Measurements from ENCODE around the gene IL11RA.

The IL11RA gene

GRCh38 chr9:34651876-34652601 lies at the start of gene IL11RA:
IL11RA (plus strand) TSS chr9:34652185; CDS start chr9:34655218, 3,033 bp downstream.
- H3K4me1 Mint-ChIP-seq, result peaks cover 42% of the 10 kb centered on the region
- peaks cover 15% of the 10 kb centered on the region for H3K36me3 Mint-ChIP-seq
- ATAC-seq, result peak; percentile 40
- H3K9me3 Mint-ChIP-seq, result no peaks in the 10 kb centered on the region
- H3K4me3 Mint-ChIP-seq, result no peak within 1 kb of the TSS
- H3K27me3 Mint-ChIP-seq, result no peaks in the 10 kb centered on the region
- H3K27ac Mint-ChIP-seq, result no peak within 1 kb of the TSS

- no peaks in the 10 kb centered on the region for H3K36me3 Mint-ChIP-seq
- no peaks in the 10 kb centered on the region for H3K4me1 Mint-ChIP-seq
- no peaks in the 10 kb centered on the region for H3K9me3 Mint-ChIP-seq
- H3K27ac Mint-ChIP-seq, result no peak overlapping the region
- ATAC-seq, result peak; percentile 80
- no peaks in the 10 kb centered on the region for H3K27me3 Mint-ChIP-seq
- H3K4me3 Mint-ChIP-seq, result no peak overlapping the region
Measured at GRCh38 chr9:34603610-34604231, 48.3 kb upstream of the IL11RA start.

GRCh38 chr9:34606190-34606589 lies 45.8 kb upstream of the IL11RA start:
- H3K4me1 Mint-ChIP-seq, result peaks cover 2% of the 10 kb centered on the region

GRCh38 chr9:34606905-34607304 lies 45.1 kb upstream of the IL11RA start:
- no peak overlapping the region for H3K27ac Mint-ChIP-seq
- no peak for ATAC-seq
- peaks cover 7% of the 10 kb centered on the region for H3K4me1 Mint-ChIP-seq
- H3K36me3 Mint-ChIP-seq, result no peaks in the 10 kb centered on the region
- H3K27me3 Mint-ChIP-seq, result no peaks in the 10 kb centered on the region
- no peak overlapping the region for H3K4me3 Mint-ChIP-seq
- H3K9me3 Mint-ChIP-seq, result no peaks in the 10 kb centered on the region

More at GRCh38 chr9:34606190-34606589, 45.8 kb upstream of the IL11RA start:
- no peaks in the 10 kb centered on the region for H3K36me3 Mint-ChIP-seq
- no peak overlapping the region for H3K4me3 Mint-ChIP-seq
- no peaks in the 10 kb centered on the region for H3K27me3 Mint-ChIP-seq
- no peaks in the 10 kb centered on the region for H3K9me3 Mint-ChIP-seq
- no peak for ATAC-seq
- no peak overlapping the region for H3K27ac Mint-ChIP-seq

- H3K4me1 Mint-ChIP-seq, result peaks cover 8% of the 10 kb centered on the region
- ATAC-seq, result no peak
- no peak overlapping the region for H3K4me3 Mint-ChIP-seq
- no peaks in the 10 kb centered on the region for H3K9me3 Mint-ChIP-seq
- no peaks in the 10 kb centered on the region for H3K27me3 Mint-ChIP-seq
- no peak overlapping the region for H3K27ac Mint-ChIP-seq
- H3K36me3 Mint-ChIP-seq, result no peaks in the 10 kb centered on the region
Measured at GRCh38 chr9:34607331-34607730, 44.7 kb upstream of the IL11RA start.

- H3K36me3 Mint-ChIP-seq, result no peaks in the 10 kb centered on the region
- no peaks in the 10 kb centered on the region for H3K9me3 Mint-ChIP-seq
- no peak for ATAC-seq
- peak overlapping the region; percentile 87 for H3K4me3 Mint-ChIP-seq
- H3K27ac Mint-ChIP-seq, result no peak overlapping the region
- no peaks in the 10 kb centered on the region for H3K27me3 Mint-ChIP-seq
- peaks cover 17% of the 10 kb centered on the region for H3K4me1 Mint-ChIP-seq
Measured at GRCh38 chr9:34610434-34611206, 41.4 kb upstream of the IL11RA start.

GRCh38 chr9:34611251-34611810 lies 40.7 kb upstream of the IL11RA start:
- Mint-ChIP-seq H3K9me3 (no peaks in the 10 kb centered on the region), H3K4me1 (peaks cover 17% of the 10 kb centered on the region), H3K4me3 (peak overlapping the region; percentile 87), H3K27me3 (no peaks in the 10 kb centered on the region), H3K27ac (peak overlapping the region; percentile 94), H3K36me3 (peaks cover 3% of the 10 kb centered on the region)
- ATAC-seq, result peak; percentile 4

- H3K36me3 Mint-ChIP-seq, result peaks cover 10% of the 10 kb centered on the region
- no peaks in the 10 kb centered on the region for H3K9me3 Mint-ChIP-seq
- H3K4me1 Mint-ChIP-seq, result peaks cover 17% of the 10 kb centered on the region
- H3K4me3 Mint-ChIP-seq, result peak within 1 kb of the TSS; percentile 87
- no peaks in the 10 kb centered on the region for H3K27me3 Mint-ChIP-seq
- peak within 1 kb of the TSS; percentile 94 for H3K27ac Mint-ChIP-seq
- ATAC-seq, result peak; percentile 98
Measured at GRCh38 chr9:34611811-34612787, 39.9 kb upstream of the IL11RA start, which contains the start of gene RPP25L. RPP25L (minus strand) TSS chr9:34612097; CDS start chr9:34611296, 801 bp downstream.

GRCh38 chr9:34612788-34613390 lies 39.1 kb upstream of the IL11RA start:
- Mint-ChIP-seq H3K27me3 (no peaks in the 10 kb centered on the region), H3K9me3 (no peaks in the 10 kb centered on the region), H3K36me3 (peaks cover 10% of the 10 kb centered on the region), H3K27ac (peak overlapping the region; percentile 94), H3K4me1 (peaks cover 17% of the 10 kb centered on the region), H3K4me3 (peak overlapping the region; percentile 87)
- peak; percentile 72 for ATAC-seq

GRCh38 chr9:34615132-34615531 lies 36.9 kb upstream of the IL11RA start:
- Mint-ChIP-seq H3K27me3 (no peaks in the 10 kb centered on the region), H3K27ac (no peak overlapping the region), H3K4me3 (no peak overlapping the region), H3K4me1 (peaks cover 30% of the 10 kb centered on the region), H3K36me3 (peaks cover 10% of the 10 kb centered on the region), H3K9me3 (no peaks in the 10 kb centered on the region)
- ATAC-seq, result no peak

GRCh38 chr9:34620061-34620994 lies 31.7 kb upstream of the IL11RA start, which contains the start of gene DCTN3:
DCTN3 (minus strand) TSS chr9:34620495; CDS start chr9:34620464, 31 bp downstream.
- Mint-ChIP-seq H3K9me3 (no peaks in the 10 kb centered on the region), H3K36me3 (peaks cover 10% of the 10 kb centered on the region), H3K4me3 (peak within 1 kb of the TSS; percentile 90), H3K27me3 (peaks cover 36% of the 10 kb centered on the region), H3K27ac (peak within 1 kb of the TSS; percentile 81), H3K4me1 (peaks cover 31% of the 10 kb centered on the region)
- ATAC-seq, result peak; percentile 98

GRCh38 chr9:34623374-34624235 lies 28.4 kb upstream of the IL11RA start:
- H3K27ac Mint-ChIP-seq, result no peak overlapping the region
- H3K9me3 Mint-ChIP-seq, result no peaks in the 10 kb centered on the region

More at GRCh38 chr9:34623374-34624235, 28.4 kb upstream of the IL11RA start:
- H3K4me1 Mint-ChIP-seq, result peaks cover 40% of the 10 kb centered on the region
- no peaks in the 10 kb centered on the region for H3K36me3 Mint-ChIP-seq
- peaks cover 69% of the 10 kb centered on the region for H3K27me3 Mint-ChIP-seq
- peak overlapping the region; percentile 33 for H3K4me3 Mint-ChIP-seq
- peak; percentile 6 for ATAC-seq
